ENCODE results near the gene TRIM71. TPM values are rescaled to one million over a fixed set of nuclear protein-coding genes. Genes with fewer than 3 reads are reported as not detected.

The TRIM71 gene
- polyA plus RNA-seq (under 0.01 TPM in 1 of 3 replicates, not detected in the others), polyA minus RNA-seq (0.03 TPM in 2 of 3 replicates, not detected in the other)
- not detected for polyA plus RNA-seq (2011; ENCODE audit: low read depth)
- polyA plus RNA-seq (2011; cell fraction: cytosol; rRNA removed), result not detected in 2 replicates
- polyA plus RNA-seq (2011; cell fraction: nucleus; rRNA removed), result not detected in 2 replicates
- polyA plus RNA-seq (2012; ENCODE audit: low replicate concordance), result not detected in 2 replicates
- polyA minus RNA-seq (2011; cell fraction: cytosol; rRNA and poly(A)+ RNA removed), result not detected
- not detected in 2 replicates for polyA minus RNA-seq (2011; cell fraction: nucleus; rRNA and poly(A)+ RNA removed)

DNA sequence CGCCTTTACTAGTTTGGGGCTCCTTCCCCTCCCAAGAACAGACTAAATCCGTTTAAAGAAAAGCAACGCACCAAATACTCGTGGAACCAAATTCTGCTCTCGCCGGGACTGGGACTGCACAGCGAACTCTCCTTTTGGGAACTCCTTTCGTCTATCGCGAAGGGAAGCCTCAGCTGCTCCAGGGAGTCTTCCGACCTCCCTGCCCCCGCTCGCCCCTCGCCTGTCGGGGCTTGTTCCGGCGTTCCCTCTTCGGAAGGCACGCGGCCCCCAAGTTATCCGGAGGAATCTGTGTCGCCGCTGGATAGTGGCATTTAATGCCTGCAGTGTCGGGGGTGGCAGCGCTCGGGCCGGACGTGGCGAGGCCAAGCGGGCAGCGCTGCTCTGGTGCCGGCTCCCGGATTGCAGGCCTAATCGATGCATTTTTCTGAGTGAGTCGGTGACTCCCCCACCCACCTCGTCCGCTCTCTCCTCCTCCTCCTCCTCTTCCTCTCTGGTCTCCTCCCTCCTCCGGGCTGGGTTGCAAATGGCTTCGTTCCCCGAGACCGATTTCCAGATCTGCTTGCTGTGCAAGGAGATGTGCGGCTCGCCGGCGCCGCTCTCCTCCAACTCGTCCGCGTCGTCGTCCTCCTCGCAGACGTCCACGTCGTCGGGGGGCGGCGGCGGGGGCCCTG is at the start of gene TRIM71:
Gene TRIM71, plus strand, starts transcription at position 440 of the 671 bp plus-strand sequence. Its CDS starts 84 bp downstream, at position 524.
- H3K27ac ChIP-seq (ENCODE audit: control insufficient read depth, insufficient read depth, low read length), result no peak within 1 kb of the TSS
- H3K4me3 ChIP-seq (ENCODE audit: control insufficient read depth in 2 of 3, extremely low read depth in 1 of 3, insufficient read depth in 2 of 3, low read depth in 1 of 3, low read length in 3 of 3), result peak within 1 kb of the TSS; percentile 12 to 35 (median 19)
- H2AFZ ChIP-seq (ENCODE audit: control insufficient read depth, low read length), result no peak within 1 kb of the TSS
- peaks cover 75% of the 10 kb centered on the region for H3K27me3 ChIP-seq (ENCODE audit: control insufficient read depth, extremely low read depth, insufficient read depth, low read length)
- H3K36me3 ChIP-seq (ENCODE audit: control insufficient read depth in 2 of 2, extremely low read depth in 1 of 2, insufficient read depth in 2 of 2, low read length in 2 of 2), result no peaks in the 10 kb centered on the region
- H3K4me2 ChIP-seq (ENCODE audit: control insufficient read depth, extremely low read depth, insufficient read depth, low read depth, low read length), result peak within 1 kb of the TSS; percentile 56
- H3K9me3 ChIP-seq (ENCODE audit: control insufficient read depth, low read depth, low read length), result peaks cover 5% of the 10 kb centered on the region
- H3K9me1 ChIP-seq (ENCODE audit: control insufficient read depth, extremely low read depth, insufficient read depth, low read length), result no peaks in the 10 kb centered on the region
- H3K4me1 ChIP-seq (ENCODE audit: control insufficient read depth, extremely low read depth, insufficient read depth, low read length), result peaks cover 2% of the 10 kb centered on the region
- TF ChIP-seq, protein P1, sequence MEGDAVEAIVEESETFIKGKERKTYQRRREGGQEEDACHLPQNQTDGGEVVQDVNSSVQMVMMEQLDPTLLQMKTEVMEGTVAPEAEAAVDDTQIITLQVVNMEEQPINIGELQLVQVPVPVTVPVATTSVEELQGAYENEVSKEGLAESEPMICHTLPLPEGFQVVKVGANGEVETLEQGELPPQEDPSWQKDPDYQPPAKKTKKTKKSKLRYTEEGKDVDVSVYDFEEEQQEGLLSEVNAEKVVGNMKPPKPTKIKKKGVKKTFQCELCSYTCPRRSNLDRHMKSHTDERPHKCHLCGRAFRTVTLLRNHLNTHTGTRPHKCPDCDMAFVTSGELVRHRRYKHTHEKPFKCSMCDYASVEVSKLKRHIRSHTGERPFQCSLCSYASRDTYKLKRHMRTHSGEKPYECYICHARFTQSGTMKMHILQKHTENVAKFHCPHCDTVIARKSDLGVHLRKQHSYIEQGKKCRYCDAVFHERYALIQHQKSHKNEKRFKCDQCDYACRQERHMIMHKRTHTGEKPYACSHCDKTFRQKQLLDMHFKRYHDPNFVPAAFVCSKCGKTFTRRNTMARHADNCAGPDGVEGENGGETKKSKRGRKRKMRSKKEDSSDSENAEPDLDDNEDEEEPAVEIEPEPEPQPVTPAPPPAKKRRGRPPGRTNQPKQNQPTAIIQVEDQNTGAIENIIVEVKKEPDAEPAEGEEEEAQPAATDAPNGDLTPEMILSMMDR (optimal IDR thresholded peaks at IDR 0.05 in 1 of 3, IDR thresholded peaks at IDR 0.05 in 1 of 3, conservative IDR thresholded peaks at IDR 0.05 in 1 of 3; ENCODE audit: extremely low read depth in 1 of 3, insufficient read depth in 2 of 3, low read length in 3 of 3), result no peak
- TF ChIP-seq EZH2 (IDR thresholded peaks at IDR 0.05; ENCODE audit: low read length), result peak; percentile 100
- H3K79me2 ChIP-seq (ENCODE audit: control insufficient read depth, insufficient read depth, low read length), result no peaks in the 10 kb centered on the region
- H3K9ac ChIP-seq (ENCODE audit: control insufficient read depth, extremely low read depth, insufficient read depth, low read length), result no peak within 1 kb of the TSS
- no peaks in the 10 kb centered on the region for H4K20me1 ChIP-seq (ENCODE audit: control insufficient read depth, extremely low read depth, insufficient read depth, low read length)
- DNase-seq (ENCODE audit: low read depth, low spot score), result no peak
- FAIRE-seq, result no peak
- dilution Hi-C loops (cut with MboI; ENCODE audit: extremely low pct_ligation_motif_present, low sequenced_read_pairs), result no loop called here

DNA sequence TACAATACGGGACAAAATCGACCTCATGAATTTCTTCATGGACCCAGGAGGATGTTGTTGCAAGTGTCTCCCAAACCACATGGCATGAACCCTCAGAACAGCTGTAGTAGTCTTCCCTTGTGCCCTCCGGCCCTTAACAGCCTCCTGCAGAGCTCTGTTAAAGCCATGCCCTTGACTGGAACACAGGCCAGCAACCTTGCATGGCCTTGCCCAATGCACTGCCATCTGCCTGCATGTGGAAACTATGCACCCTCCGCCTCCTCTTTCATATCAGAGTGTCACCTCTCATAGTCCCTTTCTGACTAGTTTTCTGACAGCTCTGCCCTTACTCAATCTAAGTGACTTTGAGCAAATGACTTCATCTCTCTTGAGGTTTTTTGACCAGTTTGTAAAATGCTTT is 39.4 kb upstream of the TRIM71 start:
- H4K20me1 ChIP-seq (ENCODE audit: control insufficient read depth, extremely low read depth, insufficient read depth, low read length), result no peaks in the 10 kb centered on the region
- no peaks in the 10 kb centered on the region for H3K4me1 ChIP-seq (ENCODE audit: control insufficient read depth, extremely low read depth, insufficient read depth, low read length)
- peaks cover 3% of the 10 kb centered on the region in 2 experiments for H3K36me3 ChIP-seq (ENCODE audit: control insufficient read depth in 2 of 2, extremely low read depth in 1 of 2, insufficient read depth in 2 of 2, low read length in 2 of 2)
- no peaks in the 10 kb centered on the region for H3K27me3 ChIP-seq (ENCODE audit: control insufficient read depth, extremely low read depth, insufficient read depth, low read length)
- H3K79me2 ChIP-seq (ENCODE audit: control insufficient read depth, insufficient read depth, low read length), result no peaks in the 10 kb centered on the region
- DNase-seq (ENCODE audit: low read depth, low spot score) (no peak), FAIRE-seq (no peak)
- H3K9ac ChIP-seq (ENCODE audit: control insufficient read depth, extremely low read depth, insufficient read depth, low read length), result no peak overlapping the region
- dilution Hi-C loops (cut with MboI; ENCODE audit: extremely low pct_ligation_motif_present, low sequenced_read_pairs), result no loop called here
- H2AFZ ChIP-seq (ENCODE audit: control insufficient read depth, low read length), result no peak overlapping the region
- no peak overlapping the region for H3K27ac ChIP-seq (ENCODE audit: control insufficient read depth, insufficient read depth, low read length)
- no peak overlapping the region for H3K4me3 ChIP-seq (ENCODE audit: control insufficient read depth in 2 of 3, extremely low read depth in 1 of 3, insufficient read depth in 2 of 3, low read depth in 1 of 3, low read length in 3 of 3)
- no peaks in the 10 kb centered on the region for H3K9me3 ChIP-seq (ENCODE audit: control insufficient read depth, low read depth, low read length)
- TF ChIP-seq EZH2 (IDR thresholded peaks at IDR 0.05; ENCODE audit: low read length), result no peak
- TF ChIP-seq, protein P1 (optimal IDR thresholded peaks at IDR 0.05 in 1 of 3, IDR thresholded peaks at IDR 0.05 in 1 of 3, conservative IDR thresholded peaks at IDR 0.05 in 1 of 3; ENCODE audit: extremely low read depth in 1 of 3, insufficient read depth in 2 of 3, low read length in 3 of 3), result no peak
- H3K9me1 ChIP-seq (ENCODE audit: control insufficient read depth, extremely low read depth, insufficient read depth, low read length), result no peaks in the 10 kb centered on the region
- no peak overlapping the region for H3K4me2 ChIP-seq (ENCODE audit: control insufficient read depth, extremely low read depth, insufficient read depth, low read depth, low read length)

All from keratinocyte (primary cell).